Measurements from ENCODE around the gene CCDC3.
"Not testable (repeated sequence)": the region's sequence is repeated elsewhere in the genome, so short reads cannot be mapped to it uniquely, and the experiment has no call there.

DNA sequence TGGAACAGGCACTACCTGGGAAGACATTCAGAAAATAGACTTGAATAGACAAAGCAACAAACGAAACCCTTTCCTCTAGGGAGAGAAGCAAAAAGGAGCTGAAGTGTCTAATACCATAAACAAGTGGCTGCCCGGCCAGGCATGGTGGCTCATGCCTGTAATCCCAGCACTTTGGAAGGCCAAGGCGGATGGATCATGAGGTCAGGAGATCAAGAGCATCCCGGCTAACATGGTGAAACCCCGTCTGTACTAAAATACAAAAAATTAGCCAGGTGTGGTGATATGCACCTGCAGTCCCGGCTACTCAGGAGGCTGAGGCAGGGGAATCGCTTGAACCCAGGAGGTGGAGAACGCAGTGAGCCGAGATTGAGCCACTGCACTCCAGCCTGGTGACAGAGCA, 34.2 kb upstream of the CCDC3 start:
- TF ChIP-seq, protein P1, sequence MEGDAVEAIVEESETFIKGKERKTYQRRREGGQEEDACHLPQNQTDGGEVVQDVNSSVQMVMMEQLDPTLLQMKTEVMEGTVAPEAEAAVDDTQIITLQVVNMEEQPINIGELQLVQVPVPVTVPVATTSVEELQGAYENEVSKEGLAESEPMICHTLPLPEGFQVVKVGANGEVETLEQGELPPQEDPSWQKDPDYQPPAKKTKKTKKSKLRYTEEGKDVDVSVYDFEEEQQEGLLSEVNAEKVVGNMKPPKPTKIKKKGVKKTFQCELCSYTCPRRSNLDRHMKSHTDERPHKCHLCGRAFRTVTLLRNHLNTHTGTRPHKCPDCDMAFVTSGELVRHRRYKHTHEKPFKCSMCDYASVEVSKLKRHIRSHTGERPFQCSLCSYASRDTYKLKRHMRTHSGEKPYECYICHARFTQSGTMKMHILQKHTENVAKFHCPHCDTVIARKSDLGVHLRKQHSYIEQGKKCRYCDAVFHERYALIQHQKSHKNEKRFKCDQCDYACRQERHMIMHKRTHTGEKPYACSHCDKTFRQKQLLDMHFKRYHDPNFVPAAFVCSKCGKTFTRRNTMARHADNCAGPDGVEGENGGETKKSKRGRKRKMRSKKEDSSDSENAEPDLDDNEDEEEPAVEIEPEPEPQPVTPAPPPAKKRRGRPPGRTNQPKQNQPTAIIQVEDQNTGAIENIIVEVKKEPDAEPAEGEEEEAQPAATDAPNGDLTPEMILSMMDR (IDR thresholded peaks at IDR 0.05), result not testable (repeated sequence)
- not testable (repeated sequence) for TF ChIP-seq POLR2A (IDR thresholded peaks at IDR 0.05)
